ENCODE data around the gene LCORL.
A peak's percentile ranks its signal among the peaks of the same experiment; 100 is the strongest.
"Not testable (repeated sequence)": the region's sequence is repeated elsewhere in the genome, so short reads cannot be mapped to it uniquely, and the experiment has no call there.

The LCORL gene

DNA sequence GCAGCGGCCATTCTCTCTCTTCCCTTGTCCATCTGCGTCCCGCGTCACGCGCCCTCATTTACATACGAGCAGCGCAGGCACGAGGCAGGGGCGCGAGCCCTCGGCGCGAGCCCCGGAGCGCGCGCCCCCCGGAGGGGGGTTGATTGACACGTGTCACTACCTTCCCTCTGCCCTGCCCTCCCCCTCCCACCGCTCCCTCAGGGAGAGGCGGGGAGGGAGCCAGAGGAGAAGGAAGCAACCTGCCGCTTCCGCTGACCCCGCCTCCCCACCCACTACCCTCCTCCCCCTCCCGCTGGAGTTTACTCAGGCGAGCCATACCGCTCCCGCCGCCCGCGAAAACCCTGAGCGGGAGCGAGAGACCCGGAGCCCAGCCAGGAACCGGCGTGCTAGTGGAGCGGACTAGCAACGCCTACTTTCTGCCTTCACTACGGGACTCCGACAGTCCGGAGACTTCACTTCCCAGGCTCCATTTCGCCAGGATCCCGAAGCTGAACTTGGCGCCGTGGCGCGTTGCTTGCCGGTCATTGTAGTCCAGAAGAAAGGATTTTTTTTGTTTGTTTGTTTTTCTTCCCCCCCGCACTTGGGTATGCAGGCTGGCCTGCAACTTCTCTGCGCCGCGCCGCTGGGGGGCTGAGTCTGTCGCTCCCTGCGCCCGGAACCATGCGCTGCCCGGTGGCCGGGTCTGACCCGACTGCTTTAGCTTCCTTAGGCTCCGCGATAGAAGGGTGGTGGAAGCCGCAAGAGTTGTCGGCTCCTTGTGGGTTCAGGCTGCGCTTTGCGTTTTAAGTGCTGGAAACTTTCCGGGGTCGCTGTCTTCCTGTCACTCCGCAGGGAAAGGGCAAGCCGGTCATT lies at the start of gene LCORL:
TSS of gene LCORL (minus strand) at position 36 of the 852 bp plus-strand sequence. CDS start at position 32, 4 bp downstream.
- peak; percentile 84 for DNase-seq

DNA sequence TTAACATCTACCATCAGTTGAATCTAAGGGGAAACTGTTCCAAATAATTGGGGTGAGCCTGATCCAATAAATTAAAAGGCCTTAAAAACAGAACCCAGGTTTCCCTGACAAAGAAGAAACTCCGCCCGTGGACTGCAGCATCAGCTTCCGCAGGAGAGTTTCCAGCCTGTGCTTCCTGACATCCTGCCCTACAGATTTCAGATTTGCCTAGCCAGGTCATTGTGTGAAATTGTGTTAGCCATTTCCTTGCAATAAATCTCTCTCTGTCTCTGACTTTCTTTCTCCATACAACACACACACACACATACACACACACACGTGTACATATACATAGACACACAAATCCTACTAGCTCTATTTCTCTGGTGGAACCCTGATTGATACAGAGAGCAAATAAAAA lies 48.3 kb upstream of the LCORL start:
- DNase-seq: no peak

GRCh38 chr4:18067031-18067430 lies 45.5 kb upstream of the LCORL start:
- DNase-seq: no peak

GRCh38 chr4:18063079-18063478 lies 41.5 kb upstream of the LCORL start:
- no peak for DNase-seq

GRCh38 chr4:18057821-18058533 lies 36.4 kb upstream of the LCORL start:
- DNase-seq: no peak

GRCh38 chr4:18056030-18056429 lies 34.5 kb upstream of the LCORL start:
- no peak for DNase-seq

DNA sequence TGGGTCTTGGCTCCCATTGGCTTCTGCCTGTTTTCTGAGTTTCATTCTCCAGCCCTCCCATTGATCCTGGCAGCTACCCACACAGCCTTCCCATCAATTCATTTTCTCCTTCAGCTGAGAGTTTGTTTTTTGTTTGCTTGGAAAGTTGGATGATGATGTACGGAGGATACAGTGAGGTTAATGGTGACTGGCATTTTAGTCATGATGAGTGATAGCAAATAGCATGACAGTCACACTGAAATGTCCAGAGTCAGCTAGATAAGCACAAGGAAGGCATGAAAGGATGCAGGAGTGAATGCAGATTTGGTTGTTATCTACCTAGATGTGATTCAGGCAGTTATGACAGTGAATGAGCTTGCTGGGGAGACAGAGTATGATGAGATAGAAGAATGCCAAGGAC lies 30.6 kb upstream of the LCORL start:
- DNase-seq: no peak

GRCh38 chr4:18051281-18051680 lies 29.7 kb upstream of the LCORL start:
- DNase-seq: no peak

DNA sequence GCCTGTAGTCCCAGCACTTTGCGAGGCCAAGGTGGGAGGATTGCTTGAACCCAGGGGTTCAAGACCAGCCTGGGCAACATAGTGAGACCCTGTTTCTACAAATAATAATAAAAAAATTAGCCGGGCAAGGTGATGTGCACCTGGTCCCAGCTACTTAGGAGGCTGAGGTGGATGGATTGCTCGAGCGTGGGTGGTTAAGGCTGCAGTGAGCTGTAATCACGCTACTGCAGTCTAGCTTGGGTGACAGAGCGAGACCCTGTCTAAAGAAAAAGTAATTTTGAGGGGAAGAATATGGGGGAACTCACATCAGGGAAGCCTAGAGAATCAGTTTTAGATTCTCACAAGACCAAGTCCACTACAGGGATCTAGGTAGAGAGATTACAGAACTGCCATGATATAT lies 28.9 kb upstream of the LCORL start:
- DNase-seq: no peak

DNA sequence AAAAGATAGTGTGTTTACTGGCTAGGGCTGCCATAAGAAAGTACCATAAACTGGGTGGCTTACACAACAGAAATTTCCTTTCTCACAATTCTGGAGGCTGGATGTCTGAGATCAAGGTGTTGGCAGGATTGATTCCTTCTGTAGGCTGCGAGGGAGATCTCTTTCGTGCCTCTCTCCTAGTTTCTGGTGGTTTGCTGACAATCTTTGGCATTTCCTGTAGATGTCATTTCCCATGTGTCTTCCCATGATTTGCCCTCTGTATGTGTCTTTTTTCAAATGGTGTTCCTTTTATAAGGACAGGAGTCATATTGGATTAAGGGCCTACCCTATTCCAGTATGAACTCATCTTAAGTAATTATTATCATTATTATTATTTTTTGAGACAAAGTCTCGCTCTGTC lies 27.9 kb upstream of the LCORL start:
- no peak for DNase-seq

DNA sequence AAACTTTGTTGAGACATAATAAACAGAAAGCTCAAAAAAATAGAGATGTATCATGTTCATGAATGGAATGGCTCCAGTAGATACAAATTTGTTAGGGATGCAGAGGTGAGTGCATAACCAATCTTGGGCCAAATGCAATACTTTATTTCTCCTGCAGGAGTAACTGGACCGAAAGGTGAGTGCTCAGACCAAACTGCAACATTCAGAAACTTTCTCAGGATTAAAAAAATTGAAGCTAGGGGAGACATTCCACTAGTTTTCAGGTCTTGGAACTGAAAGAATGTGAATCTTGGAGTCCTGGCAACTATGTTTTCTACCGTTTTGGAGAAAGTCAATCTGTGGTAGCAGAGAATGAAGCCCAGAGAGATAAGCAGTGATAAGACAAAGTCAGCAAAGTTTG lies 21.2 kb upstream of the LCORL start:
- no peak for DNase-seq

DNA sequence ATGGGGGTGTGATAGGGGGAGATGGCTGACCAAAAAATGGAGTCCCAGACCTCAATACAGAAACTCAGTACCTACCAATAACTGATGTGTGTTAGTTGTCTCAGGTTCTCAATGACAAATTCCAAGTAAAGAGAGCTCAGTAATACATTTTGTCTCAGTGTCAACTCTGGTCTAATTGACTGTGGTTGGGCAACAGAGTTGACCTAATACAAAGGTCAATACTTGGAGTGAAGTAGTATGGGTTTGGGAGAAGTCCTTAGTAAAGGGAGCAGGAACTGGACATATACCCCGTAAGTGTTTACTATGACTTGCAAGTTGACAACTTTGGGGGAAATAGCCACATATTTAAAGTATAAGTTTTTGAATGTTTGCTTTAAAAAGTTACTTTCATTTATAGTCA lies 20.5 kb upstream of the LCORL start:
- no peak for DNase-seq

- DNase-seq: no peak
These were observed 19.6 kb upstream of the LCORL start for GRCh38 chr4:18041114-18041513.

DNA sequence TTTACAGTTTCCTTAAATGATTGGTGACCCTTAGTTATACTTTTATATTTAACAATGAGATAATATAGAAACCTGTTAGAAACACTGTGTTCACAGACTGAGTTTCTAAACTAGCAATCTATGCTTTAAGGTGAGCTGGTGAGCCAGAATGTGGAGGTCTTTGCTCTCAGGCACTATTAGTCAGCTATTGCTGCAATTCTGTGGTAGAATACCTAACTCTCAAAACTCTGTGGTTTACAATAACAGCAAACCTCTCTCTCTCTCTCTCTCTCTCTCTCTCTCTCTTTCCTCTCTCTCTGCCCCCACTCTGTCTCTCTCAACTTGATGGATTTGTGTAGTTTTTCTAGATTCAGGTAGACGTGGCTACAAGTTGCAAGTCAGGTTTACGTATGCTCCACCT lies 17.6 kb upstream of the LCORL start:
- DNase-seq: no peak

DNA sequence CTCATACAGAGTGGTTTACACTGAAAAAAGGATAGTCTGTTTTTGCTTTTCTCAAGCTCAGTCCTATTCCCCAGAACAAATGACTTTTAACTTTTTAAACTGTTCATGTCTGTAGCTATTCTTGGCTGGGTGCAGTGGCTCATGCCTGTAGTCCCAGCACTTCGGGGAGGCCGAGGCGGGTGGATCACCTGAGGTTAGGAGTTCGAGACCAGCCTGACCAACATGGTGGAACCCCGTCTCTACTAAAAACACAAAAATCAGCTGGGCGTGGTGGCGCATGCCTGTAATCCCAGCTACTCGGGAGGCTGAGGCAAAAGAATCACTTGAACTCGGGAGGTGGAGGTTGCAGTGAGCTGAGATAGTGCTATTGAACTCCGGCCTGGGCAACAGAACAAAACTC lies 14.8 kb upstream of the LCORL start:
- DNase-seq: not testable (repeated sequence)

- no peak for DNase-seq
These were observed 12.5 kb upstream of the LCORL start for GRCh38 chr4:18034099-18034498.

DNA sequence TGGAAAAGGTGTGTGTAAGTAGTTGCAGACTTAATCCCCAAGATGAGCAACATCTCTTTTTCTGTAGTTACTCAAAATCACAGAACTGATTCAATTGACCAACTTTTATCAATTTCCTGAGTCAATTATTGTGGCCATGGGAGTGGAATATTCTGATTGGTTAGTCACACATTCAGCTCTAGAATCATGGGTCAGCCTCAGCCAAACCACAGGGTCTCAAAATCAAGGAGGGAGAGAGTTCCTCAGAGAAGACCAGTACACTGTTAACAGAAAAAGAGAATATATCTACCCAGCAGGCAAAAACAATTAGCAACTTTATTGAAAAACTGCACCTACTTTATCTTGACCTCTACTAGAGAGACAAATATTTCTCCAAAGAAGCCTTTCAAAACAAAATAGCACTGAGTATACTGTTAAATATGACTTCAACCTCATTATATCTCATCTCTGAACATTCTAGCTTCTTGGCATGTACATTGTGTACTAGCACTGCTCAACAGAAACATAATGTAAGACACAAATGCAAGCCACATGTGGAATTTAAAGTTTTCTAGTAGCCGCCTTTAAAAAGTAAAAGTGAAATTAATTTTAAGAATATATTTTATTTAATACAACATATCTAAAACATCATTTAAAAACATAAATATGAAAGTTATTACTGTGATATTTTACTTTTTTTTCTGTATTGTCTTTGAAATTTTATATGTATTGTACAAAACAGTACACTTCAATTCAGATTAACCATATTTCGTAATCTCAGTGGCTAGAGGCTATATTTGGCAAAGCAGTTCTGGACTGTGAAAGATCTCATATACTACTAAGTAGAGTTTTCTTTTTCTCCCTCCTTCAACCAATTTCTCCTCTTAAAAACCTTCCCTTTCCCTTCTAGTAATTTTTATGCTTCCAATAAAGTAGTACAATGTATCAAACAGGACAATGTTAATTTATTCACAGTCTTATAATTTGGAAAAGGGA lies 11.8 kb upstream of the LCORL start:
- no peak for DNase-seq

DNA sequence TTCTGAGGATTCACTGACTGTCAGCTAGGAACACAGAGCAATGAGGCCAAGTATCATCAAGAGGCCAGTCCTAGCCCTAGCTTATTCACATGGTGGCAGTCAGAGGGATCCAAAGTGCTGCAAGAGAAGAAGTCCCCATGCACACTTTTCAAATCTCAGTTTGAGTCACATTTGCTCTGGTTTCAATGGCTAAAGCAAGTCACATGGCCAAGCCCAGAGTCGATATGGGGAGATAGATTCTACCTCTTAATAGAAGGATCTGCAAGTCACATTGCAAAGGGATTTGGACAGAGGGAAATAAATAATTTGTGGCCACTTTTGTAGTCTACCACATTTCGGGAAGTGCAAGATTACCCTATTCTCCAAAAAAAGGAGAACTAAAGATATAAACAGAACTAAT lies 3.7 kb upstream of the LCORL start:
- no peak for DNase-seq

- no peak for DNase-seq
These were observed 1.1 kb upstream of the LCORL start for GRCh38 chr4:18022572-18023050.

DNA sequence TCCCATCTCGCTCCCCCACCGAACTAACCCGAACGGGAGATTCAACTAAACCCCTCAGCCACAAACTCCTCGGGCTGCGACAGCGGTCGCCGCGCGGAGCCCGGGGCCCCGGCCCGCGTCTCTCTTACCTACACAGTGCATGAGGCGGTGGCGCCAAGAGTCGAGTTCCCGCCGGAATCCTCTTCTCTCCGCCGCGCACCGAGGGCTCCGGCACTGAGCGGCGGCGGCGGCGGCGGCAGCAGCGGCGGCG lies 160 bp downstream of the LCORL start:
- DNase-seq: no peak

- peak; percentile 19 for DNase-seq
These were observed 685 bp downstream of the LCORL start for GRCh38 chr4:18020671-18021469.

- peak; percentile 1 for DNase-seq
These were observed 1.3 kb downstream of the LCORL start for GRCh38 chr4:18020145-18020670.
